ENCODE measurements around the gene ST14.

Gene ST14

GRCh38 chr11:130118165-130118564, 41.4 kb upstream of the ST14 start:
- H3K27ac ChIP-seq = no peak overlapping the region
- no peak for TF ChIP-seq ZFX (IDR thresholded peaks at IDR 0.05)

- TF ChIP-seq, protein P1, sequence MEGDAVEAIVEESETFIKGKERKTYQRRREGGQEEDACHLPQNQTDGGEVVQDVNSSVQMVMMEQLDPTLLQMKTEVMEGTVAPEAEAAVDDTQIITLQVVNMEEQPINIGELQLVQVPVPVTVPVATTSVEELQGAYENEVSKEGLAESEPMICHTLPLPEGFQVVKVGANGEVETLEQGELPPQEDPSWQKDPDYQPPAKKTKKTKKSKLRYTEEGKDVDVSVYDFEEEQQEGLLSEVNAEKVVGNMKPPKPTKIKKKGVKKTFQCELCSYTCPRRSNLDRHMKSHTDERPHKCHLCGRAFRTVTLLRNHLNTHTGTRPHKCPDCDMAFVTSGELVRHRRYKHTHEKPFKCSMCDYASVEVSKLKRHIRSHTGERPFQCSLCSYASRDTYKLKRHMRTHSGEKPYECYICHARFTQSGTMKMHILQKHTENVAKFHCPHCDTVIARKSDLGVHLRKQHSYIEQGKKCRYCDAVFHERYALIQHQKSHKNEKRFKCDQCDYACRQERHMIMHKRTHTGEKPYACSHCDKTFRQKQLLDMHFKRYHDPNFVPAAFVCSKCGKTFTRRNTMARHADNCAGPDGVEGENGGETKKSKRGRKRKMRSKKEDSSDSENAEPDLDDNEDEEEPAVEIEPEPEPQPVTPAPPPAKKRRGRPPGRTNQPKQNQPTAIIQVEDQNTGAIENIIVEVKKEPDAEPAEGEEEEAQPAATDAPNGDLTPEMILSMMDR (conservative IDR thresholded peaks at IDR 0.05) = no peak
- TF ChIP-seq ZFX (IDR thresholded peaks at IDR 0.05) = no peak
- H3K27ac ChIP-seq = no peak overlapping the region
Observed at GRCh38 chr11:130118636-130119387, 40.8 kb upstream of the ST14 start.

DNA sequence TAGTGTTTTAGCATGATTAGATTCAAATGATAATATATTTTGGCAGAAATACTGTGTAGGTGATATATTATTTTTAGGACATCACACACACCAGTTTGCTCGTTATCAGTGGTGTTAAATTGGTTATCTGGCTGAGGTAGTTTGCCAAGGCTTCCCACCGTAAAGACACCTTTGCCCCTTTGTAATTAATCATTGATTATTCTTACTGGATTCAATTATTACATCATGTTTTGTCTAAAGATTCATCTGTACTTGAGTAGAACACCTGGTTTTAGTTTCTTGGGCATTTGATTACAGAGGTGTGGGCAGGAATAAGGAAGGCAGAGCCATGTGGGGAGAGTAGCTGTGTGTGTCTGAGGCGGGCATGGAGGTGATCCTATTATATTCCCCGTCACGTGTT, 39.5 kb upstream of the ST14 start:
- TF ChIP-seq ZFX (IDR thresholded peaks at IDR 0.05) = no peak
- TF ChIP-seq, protein P1 (conservative IDR thresholded peaks at IDR 0.05) = no peak
- no peak overlapping the region for H3K27ac ChIP-seq

DNA sequence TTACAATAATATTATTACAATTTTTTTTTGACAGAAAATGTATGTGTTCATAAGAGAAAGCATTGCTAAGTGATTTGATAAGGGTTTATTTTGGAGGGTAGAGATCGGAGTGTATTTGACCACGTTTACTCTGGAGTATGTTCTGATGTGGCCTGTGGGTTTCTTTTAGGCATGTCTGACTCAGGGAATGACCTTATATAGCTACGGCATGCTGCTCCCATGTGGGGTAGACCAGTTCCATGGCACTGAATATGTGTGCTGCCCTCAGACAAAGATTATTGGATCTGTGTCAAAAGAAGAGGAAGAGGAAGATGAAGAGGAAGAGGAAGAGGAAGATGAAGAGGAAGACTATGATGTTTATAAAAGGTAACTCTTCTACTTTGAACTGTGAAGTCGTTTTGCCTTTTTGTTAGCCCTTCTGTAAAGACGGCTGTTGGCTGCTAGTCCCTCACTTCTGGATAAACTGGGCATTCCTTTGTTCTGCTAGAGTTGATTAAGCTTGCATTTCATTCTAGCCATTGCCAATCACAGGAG, 38.1 kb upstream of the ST14 start:
- H3K27ac ChIP-seq = no peak overlapping the region
- TF ChIP-seq, protein P1 (conservative IDR thresholded peaks at IDR 0.05) = no peak
- TF ChIP-seq ZFX (IDR thresholded peaks at IDR 0.05) = no peak

- TF ChIP-seq, protein P1 (conservative IDR thresholded peaks at IDR 0.05) = no peak
- no peak for TF ChIP-seq ZFX (IDR thresholded peaks at IDR 0.05)
Observed at GRCh38 chr11:130122141-130122575, 37.4 kb upstream of the ST14 start.

GRCh38 chr11:130123414-130124040, 36.1 kb upstream of the ST14 start:
- no peak overlapping the region for H3K27ac ChIP-seq
- no peak for TF ChIP-seq ZFX (IDR thresholded peaks at IDR 0.05)
- TF ChIP-seq, protein P1 (conservative IDR thresholded peaks at IDR 0.05) = no peak

More at GRCh38 chr11:130122141-130122575, 37.4 kb upstream of the ST14 start:
- H3K27ac ChIP-seq = no peak overlapping the region

DNA sequence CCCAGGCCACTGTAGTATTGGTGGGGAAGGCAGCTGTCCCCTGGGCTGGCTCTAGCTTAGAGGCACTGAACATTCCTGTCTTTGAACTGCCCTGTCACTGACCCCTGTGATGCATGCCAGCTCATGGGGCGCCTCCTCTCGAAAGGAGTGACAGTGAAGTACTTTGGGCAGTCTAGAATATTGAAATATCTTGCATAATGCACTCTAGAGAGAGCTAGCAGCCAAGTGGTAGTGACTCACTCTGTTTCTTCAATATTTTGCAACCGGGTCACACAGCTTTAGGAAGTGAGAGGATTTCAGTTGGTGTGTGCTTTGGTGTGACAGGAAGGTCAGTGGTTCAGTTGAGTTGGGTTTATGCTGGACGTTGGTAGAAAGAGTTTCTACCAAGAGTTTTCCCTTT, 35.5 kb upstream of the ST14 start:
- no peak for TF ChIP-seq ZFX (IDR thresholded peaks at IDR 0.05)
- TF ChIP-seq, protein P1 (conservative IDR thresholded peaks at IDR 0.05) = no peak
- no peak overlapping the region for H3K27ac ChIP-seq
